K562 (cell line): ENCODE measurements around the gene SORT1. TPM values are rescaled to one million over a fixed set of nuclear protein-coding genes. Genes with fewer than 3 reads are reported as not detected.

ENCODE experiments used
- ATAC-seq: fragments of 200-7000 bp; cut with Tn5 transposase; 3 replicates; pipeline ENCODE4 v1.9.1; 2020; ENCODE audit warnings: moderate library complexity
- BruUV-seq: library from RNA; stranded (reverse); fragments of 400-500 nt; replicated peaks from 2 replicates; lab custom pipeline; 2021; lab: Mats Ljungman, UMichigan
- CTCF ChIA-PET: fragments of 300-600 bp; formaldehyde crosslinking; extraction: SDS; loops from one replicate; lab custom pipeline; 2021; ENCODE audit warnings: low intra/inter-chr PET ratio; lab: Yijun Ruan, JAX
- POLR2A ChIA-PET: fragments of 300-600, 350-650 bp; sonication (Branson Sonifier 250); formaldehyde crosslinking; extraction: SDS; loops from one replicate; lab custom pipeline; 2021; ENCODE audit warnings: antibody characterized with exemption, inconsistent platforms; lab: Yijun Ruan, JAX
- DNase-seq, 4 experiments: peaks; one replicate each; pipeline versions ENCODE4 v3.0.0 to v3.0.0-alpha.2; 2011 to 2018; ENCODE audit warnings: low spot score in 3 of 4, mixed read lengths in 3 of 4; ENCODE audit errors: extremely low read depth in 1 of 4
- FAIRE-seq: peaks from 2 replicates; lab custom pipeline; 2011; peaks lifted over from hg19 to GRCh38; lab: Jason Lieb, UNC
- H2AFZ ChIP-seq: 2 replicates; pipeline ENCODE4 v1.6.0; 2011; ENCODE audit warnings: low read depth, low read length, control low read depth, inconsistent platforms
- H3K27ac ChIP-seq: fragments of 200-600 bp; 3 replicates; pipeline ENCODE4 v1.8.0; 2011; ENCODE audit warnings: low read depth, mild to moderate bottlenecking, control low read depth, inconsistent platforms, low read length, moderate library complexity, mixed read lengths; ENCODE audit errors: extremely low read depth
- H3K27me3 ChIP-seq, 2 experiments: fragments of 300-600 bp in 1 of 2; 2 replicates in 1 of 2; 3 replicates in 1 of 2; pipeline versions ENCODE4 v1.6.0 to v1.8.0; 2011; ENCODE audit warnings: inconsistent platforms in 2 of 2, low read length in 2 of 2, mild to moderate bottlenecking in 1 of 2, mixed read lengths in 1 of 2, moderate library complexity in 1 of 2; ENCODE audit not compliant: control insufficient read depth in 2 of 2, insufficient read depth in 2 of 2
- H3K36me3 ChIP-seq: fragments of 300-600 bp; 3 replicates; pipeline ENCODE4 v1.8.0; 2011; ENCODE audit warnings: mild to moderate bottlenecking, low read length, inconsistent platforms; ENCODE audit not compliant: control insufficient read depth, insufficient read depth
- H3K4me1 ChIP-seq, 2 experiments: fragments of 200-600 bp in 1 of 2; replicated peaks in 1 of 2; 2 replicates in 1 of 2; 3 replicates in 1 of 2; pipeline versions ENCODE4 v1.5.1 to v1.8.0; 2011; ENCODE audit warnings: inconsistent platforms in 2 of 2, low read length in 2 of 2, mild to moderate bottlenecking in 1 of 2, mixed read lengths in 1 of 2, moderate library complexity in 1 of 2; ENCODE audit not compliant: control insufficient read depth in 2 of 2, insufficient read depth in 2 of 2
- H3K4me2 ChIP-seq: 2 replicates; pipeline ENCODE4 v1.6.1; 2011; ENCODE audit warnings: low read length, control low read depth, inconsistent platforms, mixed read lengths; ENCODE audit not compliant: insufficient read depth
- H3K4me3 ChIP-seq: fragments of 200-600 bp; sonication (generic), shearing (Covaris generic); 2 replicates; pipeline ENCODE4 v1.5.1; 2016; ENCODE audit warnings: control low read depth, inconsistent platforms
- H3K79me2 ChIP-seq: fragments of 200-600 bp; 3 replicates; pipeline ENCODE4 v1.8.0; 2011; ENCODE audit warnings: low read length, inconsistent platforms; ENCODE audit not compliant: control insufficient read depth, insufficient read depth
- H3K9ac ChIP-seq, 2 experiments: 2 replicates each; pipeline versions ENCODE4 v1.6.0 to v1.6.1; 2011; ENCODE audit warnings: low read depth in 2 of 2, low read length in 2 of 2, control low read depth in 1 of 2, inconsistent platforms in 1 of 2, mild to moderate bottlenecking in 1 of 2, mixed read lengths in 1 of 2; ENCODE audit not compliant: insufficient read depth in 1 of 2
- H3K9me1 ChIP-seq: one replicate; pipeline ENCODE4 v1.6.0; 2011; ENCODE audit warnings: inconsistent platforms, mild to moderate bottlenecking, low read length, moderate library complexity; ENCODE audit not compliant: control insufficient read depth, insufficient read depth
- H3K9me3 ChIP-seq: replicated peaks from 2 replicates; pipeline ENCODE4 v1.5.1; 2011; ENCODE audit warnings: low read depth, low read length, inconsistent platforms; ENCODE audit not compliant: control insufficient read depth, insufficient read depth
- H4K20me1 ChIP-seq: replicated peaks from 2 replicates; pipeline ENCODE4 v1.6.1; 2011; ENCODE audit warnings: low read length, inconsistent platforms, mixed read lengths; ENCODE audit not compliant: control insufficient read depth, insufficient read depth
- IFI16 ChIP-seq: fragments of 250-450 bp; sonication (Bioruptor Pico); IDR thresholded peaks from 2 replicates; pipeline ENCODE4 v2.1.2; 2022; ENCODE audit warnings: mild to moderate bottlenecking, inconsistent platforms
- POLR2A ChIP-seq: fragments of 450-650 bp; conservative IDR thresholded peaks from 2 replicates; pipeline ENCODE4 v1.6.1; 2016
- SNRNP70 ChIP-seq: fragments of 200-400 bp; formaldehyde crosslinking; optimal IDR thresholded peaks from 2 replicates; pipeline ENCODE3; 2017; ENCODE audit warnings: low read depth, low read length
- WGBS: fragments of 100-300 bp; shearing (Covaris generic); methylation state at CpG from one replicate; pipeline ENCODE4 v1.1.6; 2016; ENCODE audit warnings: low coverage, mixed read lengths; ENCODE audit not compliant: insufficient coverage; ENCODE audit errors: missing lambda C conversion rate; 5-methylcytosine and 5-hydroxymethylcytosine counted together
- in situ Hi-C: fragments of 300-500 bp; cut with MboI; formaldehyde crosslinking; loops from 4 replicates; pipeline ENCODE4 v1.15.0; 2018; ENCODE audit warnings: inconsistent platforms, mixed read lengths
- intact Hi-C: fragments of 100-400 bp; cut with micrococcal nuclease; formaldehyde crosslinking; loops from 2 replicates; pipeline ENCODE4 v1.14.2; 2022
- polyA plus RNA-seq, 8 experiments: library from polyadenylated mRNA; depleted of rRNA in 4 of 8; stranded (reverse) in 5 of 8; unstranded in 3 of 8; fragments of >200 nt; fragmentation: Nextera tagmentation in 2 of 8; fragmentation: Illumina TruSeq in 1 of 8; extraction: Ambion mirVana in 2 of 8; extraction: Trizol in 1 of 8; gene quantifications; 2 replicates each; pipeline versions ENCODE4 v1.2.1 to v1.2.3, GENCODE V29; 2011 to 2014; ENCODE audit warnings: inconsistent platforms in 1 of 8, missing spikeins in 1 of 8
- total RNA-seq, 7 experiments: library from RNA; depleted of rRNA in 6 of 7; stranded (reverse); fragments of >200 nt in 6 of 7; fragmentation: Illumina TruSeq in 2 of 7; extraction: Trizol in 2 of 7; gene quantifications; 2 replicates each; pipeline versions ENCODE4 v1.2.1 to v1.2.3, GENCODE V29; 2011 to 2021; ENCODE audit warnings: low replicate concordance in 1 of 7
- TF ChIP-seq, protein P1 (sequence below): IDR thresholded peaks from 3 replicates; pipeline ENCODE4 v1.6.1; 2011; ENCODE audit warnings: borderline replicate concordance, mild to moderate bottlenecking, moderate library complexity; ENCODE audit not compliant: insufficient read length; ENCODE audit errors: extremely low read depth

The SORT1 gene
- total and polyA plus RNA-seq, 9 of the 15 experiments (the other 6 are each of a cell fraction or from before 2014, with no cell fraction given), result 27.4 to 112 (median 65.0) TPM

DNA sequence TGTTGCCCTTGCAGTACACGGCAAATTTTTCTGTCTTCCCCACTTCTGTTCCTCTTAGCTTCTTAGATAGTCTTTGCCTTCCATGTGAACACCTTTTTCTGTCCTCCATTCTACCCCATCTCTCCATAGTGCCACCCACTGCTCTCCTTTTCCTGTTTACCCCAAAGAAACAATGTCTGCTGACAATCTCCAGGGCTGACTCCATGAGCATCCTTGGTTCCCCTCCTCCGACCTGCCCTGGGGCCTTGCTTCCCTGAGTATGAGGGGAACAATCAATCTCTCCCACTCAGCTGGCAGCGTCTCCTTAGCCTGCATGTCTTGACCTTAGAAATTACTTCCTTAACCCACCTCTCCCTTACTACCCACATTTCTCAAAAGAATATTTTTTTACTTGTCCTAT lies 78.6 kb downstream of the SORT1 start:
- POLR2A ChIA-PET, result interaction anchor here (1.3 to 6.0 kb wide), 2 partner anchors 10 to 13 kb away, joined by 3 to 62 read pairs; partner anchors contain the start of gene MYBPHL

More for the DNA sequence above, 78.6 kb downstream of the SORT1 start:
- no peak for FAIRE-seq
- Histone ChIP-seq H3K4me1 (peaks cover 0 to 3% of the 10 kb centered on the region in 2 experiments; a peak in 1 of 5 replicates), H3K4me3 (no peak overlapping the region), H3K36me3 (peaks cover 96% of the 10 kb centered on the region), H3K9ac (no peak overlapping the region), H3K4me2 (no peak overlapping the region), H3K79me2 (no peaks in the 10 kb centered on the region), H3K27me3 (no peaks in the 10 kb centered on the region), H4K20me1 (no peaks in the 10 kb centered on the region), H3K9me3 (no peaks in the 10 kb centered on the region), H3K9me1 (no peaks in the 10 kb centered on the region), H3K27ac (no peak overlapping the region), H2AFZ (no peak overlapping the region)
- 89% methylated on average over 3 of the region's 3 CpGs for WGBS
- CTCF ChIA-PET, result no interaction called here
- TF ChIP-seq, protein P1, sequence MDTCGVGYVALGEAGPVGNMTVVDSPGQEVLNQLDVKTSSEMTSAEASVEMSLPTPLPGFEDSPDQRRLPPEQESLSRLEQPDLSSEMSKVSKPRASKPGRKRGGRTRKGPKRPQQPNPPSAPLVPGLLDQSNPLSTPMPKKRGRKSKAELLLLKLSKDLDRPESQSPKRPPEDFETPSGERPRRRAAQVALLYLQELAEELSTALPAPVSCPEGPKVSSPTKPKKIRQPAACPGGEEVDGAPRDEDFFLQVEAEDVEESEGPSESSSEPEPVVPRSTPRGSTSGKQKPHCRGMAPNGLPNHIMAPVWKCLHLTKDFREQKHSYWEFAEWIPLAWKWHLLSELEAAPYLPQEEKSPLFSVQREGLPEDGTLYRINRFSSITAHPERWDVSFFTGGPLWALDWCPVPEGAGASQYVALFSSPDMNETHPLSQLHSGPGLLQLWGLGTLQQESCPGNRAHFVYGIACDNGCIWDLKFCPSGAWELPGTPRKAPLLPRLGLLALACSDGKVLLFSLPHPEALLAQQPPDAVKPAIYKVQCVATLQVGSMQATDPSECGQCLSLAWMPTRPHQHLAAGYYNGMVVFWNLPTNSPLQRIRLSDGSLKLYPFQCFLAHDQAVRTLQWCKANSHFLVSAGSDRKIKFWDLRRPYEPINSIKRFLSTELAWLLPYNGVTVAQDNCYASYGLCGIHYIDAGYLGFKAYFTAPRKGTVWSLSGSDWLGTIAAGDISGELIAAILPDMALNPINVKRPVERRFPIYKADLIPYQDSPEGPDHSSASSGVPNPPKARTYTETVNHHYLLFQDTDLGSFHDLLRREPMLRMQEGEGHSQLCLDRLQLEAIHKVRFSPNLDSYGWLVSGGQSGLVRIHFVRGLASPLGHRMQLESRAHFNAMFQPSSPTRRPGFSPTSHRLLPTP, result no peak
- TF ChIP-seq SNRNP70, result no peak
- 0 out of 2 replicates have a peak, but pooled peaks have one; percentile 18 for TF ChIP-seq POLR2A
- TF ChIP-seq IFI16, result no peak
- intact Hi-C loops, result no loop called here
- in situ Hi-C loops, result no loop called here
- BruUV-seq, result no TSS peak
- ATAC-seq, result no peak
- no peak for DNase-seq
